Left ventricle myocardium inferior (tissue), 1 donor: Measurements from ENCODE around the gene MYO18B. TPM values are rescaled to one million over a fixed set of nuclear protein-coding genes. Genes with fewer than 3 reads are reported as not detected.

ENCODE experiments used
- DNase-seq: peaks from one replicate; pipeline ENCODE4 v3.0.0-alpha.2; 2020
- H3K27ac ChIP-seq: fragments of 200-600 bp; replicated peaks from 2 replicates; pipeline ENCODE4 v1.8.0; 2021
- H3K27me3 ChIP-seq: fragments of 200-600 bp; 2 replicates; pipeline ENCODE4 v1.8.0; 2021; ENCODE audit warnings: low read depth
- H3K36me3 ChIP-seq: fragments of 200-600 bp; 2 replicates; pipeline ENCODE4 v1.8.0; 2021
- H3K4me1 ChIP-seq: fragments of 200-600 bp; 2 replicates; pipeline ENCODE4 v1.8.0; 2021
- H3K4me3 ChIP-seq: fragments of 200-600 bp; 2 replicates; pipeline ENCODE4 v1.8.0; 2021; ENCODE audit warnings: mild to moderate bottlenecking, moderate library complexity
- H3K9me3 ChIP-seq: fragments of 200-600 bp; replicated peaks from 2 replicates; pipeline ENCODE4 v1.8.0; 2021
- CTCF ChIP-seq: fragments of 200-600 bp; IDR thresholded peaks from 2 replicates; pipeline ENCODE4 v1.8.0; 2021; ENCODE audit warnings: antibody characterized with exemption, mild to moderate bottlenecking, borderline replicate concordance
- intact Hi-C: fragments of 100-400 bp; cut with micrococcal nuclease; formaldehyde crosslinking; loops from one replicate; pipeline ENCODE4 v1.11.0; 2022
- total RNA-seq: library from RNA; stranded (reverse); fragmentation: NEBNext Ultra II Directional; extraction: Animal tissue kit (Norgen Biotek cat#: 25700); gene quantifications from one replicate; pipeline ENCODE4 v1.2.1, GENCODE V29; 2021
- donor health status: DM: no; HTN: yes; CAD: no; lungs with severe emphysema.

MYO18B gene
- total RNA-seq, 1 donor from 2014 or later: 163 TPM

- Histone ChIP-seq H3K9me3 (no peaks in the 10 kb centered on the region), H3K27ac (no peak overlapping the region), H3K27me3 (peaks cover 8% of the 10 kb centered on the region), H3K4me1 (peaks cover 5% of the 10 kb centered on the region), H3K36me3 (peaks cover 39% of the 10 kb centered on the region), H3K4me3 (no peak overlapping the region)
- TF ChIP-seq CTCF: no peak
- DNase-seq: no peak
- intact Hi-C loops: no loop called here
Observed at GRCh38 chr22:25900880-25901279, 158.9 kb downstream of the MYO18B start.

- DNase-seq: no peak
- Histone ChIP-seq H3K9me3 (no peaks in the 10 kb centered on the region), H3K4me3 (no peak overlapping the region), H3K36me3 (peaks cover 30% of the 10 kb centered on the region), H3K4me1 (peaks cover 5% of the 10 kb centered on the region), H3K27ac (no peak overlapping the region), H3K27me3 (peaks cover 8% of the 10 kb centered on the region)
- TF ChIP-seq CTCF: no peak
- intact Hi-C loops: no loop called here
Observed at GRCh38 chr22:25902402-25902801, 160.4 kb downstream of the MYO18B start.

- H3K27me3 ChIP-seq: peaks cover 8% of the 10 kb centered on the region
- H3K4me3 ChIP-seq: no peak overlapping the region
- no peak for TF ChIP-seq CTCF
- no peak overlapping the region for H3K27ac ChIP-seq
- intact Hi-C loops: no loop called here
- DNase-seq: no peak
- no peaks in the 10 kb centered on the region for H3K9me3 ChIP-seq
- peaks cover 37% of the 10 kb centered on the region for H3K36me3 ChIP-seq
- H3K4me1 ChIP-seq: peaks cover 5% of the 10 kb centered on the region
Observed at GRCh38 chr22:25903294-25903693, 161.3 kb downstream of the MYO18B start.

GRCh38 chr22:25908212-25908611 lies 166.2 kb downstream of the MYO18B start:
- Histone ChIP-seq H3K9me3 (no peaks in the 10 kb centered on the region), H3K27me3 (peaks cover 7% of the 10 kb centered on the region), H3K4me1 (no peaks in the 10 kb centered on the region), H3K4me3 (no peak overlapping the region), H3K36me3 (peaks cover 62% of the 10 kb centered on the region), H3K27ac (no peak overlapping the region)
- TF ChIP-seq CTCF: no peak
- intact Hi-C loops: no loop called here
- no peak for DNase-seq

GRCh38 chr22:25908755-25909154 lies 166.8 kb downstream of the MYO18B start:
- TF ChIP-seq CTCF: no peak

More at GRCh38 chr22:25908755-25909154, 166.8 kb downstream of the MYO18B start:
- intact Hi-C loops: no loop called here
- Histone ChIP-seq H3K9me3 (no peaks in the 10 kb centered on the region), H3K36me3 (peaks cover 56% of the 10 kb centered on the region), H3K27me3 (peaks cover 2% of the 10 kb centered on the region), H3K4me1 (no peaks in the 10 kb centered on the region), H3K27ac (no peak overlapping the region), H3K4me3 (no peak overlapping the region)
- DNase-seq: no peak
